Effector memory CD4-positive, alpha-beta T cell (primary cell): Measurements from ENCODE around the gene TRPM3.
"Not testable (repeated sequence)": the region's sequence is repeated elsewhere in the genome, so short reads cannot be mapped to it uniquely, and the experiment has no call there.

ENCODE experiments used
- DNase-seq, 3 donors: peaks; one replicate each; pipeline ENCODE4 v3.0.0-alpha.2; 2020
- H3K27ac ChIP-seq: 2 replicates; pipeline ENCODE4 v1.7.0; 2013; ENCODE audit warnings: mild to moderate bottlenecking, low read length, moderate library complexity; ENCODE audit not compliant: insufficient read depth, poor library complexity, severe bottlenecking
- H3K27me3 ChIP-seq: replicated peaks from 2 replicates; pipeline ENCODE4 v1.7.0; 2013; ENCODE audit warnings: mild to moderate bottlenecking, low read length; ENCODE audit not compliant: insufficient read depth, control insufficient read depth, poor library complexity, severe bottlenecking
- H3K36me3 ChIP-seq: 2 replicates; pipeline ENCODE4 v1.7.0; 2013; ENCODE audit warnings: mild to moderate bottlenecking, low read length, moderate library complexity; ENCODE audit not compliant: control insufficient read depth, insufficient read depth
- H3K4me1 ChIP-seq: 2 replicates; pipeline ENCODE4 v1.7.0; 2013; ENCODE audit warnings: low read length, mild to moderate bottlenecking; ENCODE audit not compliant: control insufficient read depth, insufficient read depth, poor library complexity, severe bottlenecking
- H3K4me3 ChIP-seq: 2 replicates; pipeline ENCODE4 v1.7.0; 2013; ENCODE audit warnings: low read length, low read depth, mild to moderate bottlenecking; ENCODE audit not compliant: insufficient read depth, poor library complexity, severe bottlenecking
- H3K9me3 ChIP-seq: 2 replicates; pipeline ENCODE4 v1.7.0; 2013; ENCODE audit warnings: mild to moderate bottlenecking, low read length, moderate library complexity; ENCODE audit not compliant: control insufficient read depth

Gene TRPM3

GRCh38 chr9:70668751-70669150 is 452.7 kb downstream of the TRPM3 start:
- no peaks in the 10 kb centered on the region for H3K27me3 ChIP-seq
- H3K9me3 ChIP-seq, result no peaks in the 10 kb centered on the region
- no peaks in the 10 kb centered on the region for H3K36me3 ChIP-seq
- no peak for DNase-seq
- no peak overlapping the region for H3K4me3 ChIP-seq
- H3K4me1 ChIP-seq, result no peaks in the 10 kb centered on the region
- no peak overlapping the region for H3K27ac ChIP-seq

- Histone ChIP-seq H3K27me3 (no peaks in the 10 kb centered on the region), H3K4me1 (no peaks in the 10 kb centered on the region), H3K27ac (no peak overlapping the region), H3K36me3 (no peaks in the 10 kb centered on the region), H3K4me3 (no peak overlapping the region), H3K9me3 (no peaks in the 10 kb centered on the region)
- no peak for DNase-seq
These were observed 462.7 kb downstream of the TRPM3 start for GRCh38 chr9:70658765-70659164.

GRCh38 chr9:70656281-70656680 is 465.1 kb downstream of the TRPM3 start:
- Histone ChIP-seq H3K36me3 (no peaks in the 10 kb centered on the region), H3K4me3 (no peak overlapping the region), H3K27ac (no peak overlapping the region), H3K9me3 (no peaks in the 10 kb centered on the region), H3K4me1 (no peaks in the 10 kb centered on the region), H3K27me3 (no peaks in the 10 kb centered on the region)
- DNase-seq, result no peak

GRCh38 chr9:70654144-70654543 is 467.3 kb downstream of the TRPM3 start:
- Histone ChIP-seq H3K9me3 (no peaks in the 10 kb centered on the region), H3K27me3 (no peaks in the 10 kb centered on the region), H3K36me3 (no peaks in the 10 kb centered on the region), H3K4me3 (no peak overlapping the region), H3K4me1 (no peaks in the 10 kb centered on the region), H3K27ac (no peak overlapping the region)
- DNase-seq, result no peak

- H3K27me3 ChIP-seq, H3K27ac ChIP-seq, H3K4me1 ChIP-seq, DNase-seq, H3K9me3 ChIP-seq, H3K4me3 ChIP-seq, H3K36me3 ChIP-seq: not testable (repeated sequence)
These were observed 476.8 kb downstream of the TRPM3 start for GRCh38 chr9:70644627-70645026.

GRCh38 chr9:70642341-70642740 is 479.1 kb downstream of the TRPM3 start:
- no peaks in the 10 kb centered on the region for H3K27me3 ChIP-seq
- H3K36me3 ChIP-seq, result no peaks in the 10 kb centered on the region
- H3K9me3 ChIP-seq, result no peaks in the 10 kb centered on the region
- H3K27ac ChIP-seq, result no peak overlapping the region
- no peaks in the 10 kb centered on the region for H3K4me1 ChIP-seq
- no peak overlapping the region for H3K4me3 ChIP-seq
- no peak for DNase-seq

- H3K4me3 ChIP-seq, result no peak overlapping the region
- no peak overlapping the region for H3K27ac ChIP-seq
- no peaks in the 10 kb centered on the region for H3K36me3 ChIP-seq
- no peaks in the 10 kb centered on the region for H3K27me3 ChIP-seq
- H3K9me3 ChIP-seq, result no peaks in the 10 kb centered on the region
- no peak for DNase-seq
- no peaks in the 10 kb centered on the region for H3K4me1 ChIP-seq
These were observed 479.8 kb downstream of the TRPM3 start for GRCh38 chr9:70641631-70642030.

GRCh38 chr9:70641031-70641430 is 480.4 kb downstream of the TRPM3 start:
- H3K4me1 ChIP-seq, result no peaks in the 10 kb centered on the region
- DNase-seq, result no peak

GRCh38 chr9:70639853-70640814 is 481.3 kb downstream of the TRPM3 start:
- DNase-seq, result no peak
- H3K4me3 ChIP-seq, result no peak overlapping the region

More at GRCh38 chr9:70641031-70641430, 480.4 kb downstream of the TRPM3 start:
- no peaks in the 10 kb centered on the region for H3K27me3 ChIP-seq
- no peaks in the 10 kb centered on the region for H3K9me3 ChIP-seq
- H3K27ac ChIP-seq, result no peak overlapping the region
- H3K4me3 ChIP-seq, result no peak overlapping the region
- no peaks in the 10 kb centered on the region for H3K36me3 ChIP-seq

GRCh38 chr9:70635790-70636189 is 485.6 kb downstream of the TRPM3 start:
- no peak for DNase-seq
- Histone ChIP-seq H3K27ac (no peak overlapping the region), H3K4me1 (no peaks in the 10 kb centered on the region), H3K27me3 (no peaks in the 10 kb centered on the region), H3K9me3 (no peaks in the 10 kb centered on the region), H3K36me3 (no peaks in the 10 kb centered on the region), H3K4me3 (no peak overlapping the region)

More at GRCh38 chr9:70639853-70640814, 481.3 kb downstream of the TRPM3 start:
- no peaks in the 10 kb centered on the region for H3K36me3 ChIP-seq
- H3K4me1 ChIP-seq, result no peaks in the 10 kb centered on the region
- H3K27me3 ChIP-seq, result no peaks in the 10 kb centered on the region
- H3K27ac ChIP-seq, result no peak overlapping the region
- H3K9me3 ChIP-seq, result no peaks in the 10 kb centered on the region
